GM18499 (cell line): ENCODE data around the gene MDK.

ENCODE experiments used
- ATAC-seq: cut with Tn5 transposase; IDR thresholded peaks from one replicate; pipeline ENCODE4 v1.9.1; 2021; ENCODE audit warnings: moderate number of reproducible peaks; ENCODE audit not compliant: insufficient read depth, unreplicated experiment

Gene MDK

GRCh38 chr11:46347637-46348311 lies 33.7 kb upstream of the MDK start:
- no peak for ATAC-seq

- ATAC-seq = no peak
These were observed 32.7 kb upstream of the MDK start for GRCh38 chr11:46348566-46349401.

DNA sequence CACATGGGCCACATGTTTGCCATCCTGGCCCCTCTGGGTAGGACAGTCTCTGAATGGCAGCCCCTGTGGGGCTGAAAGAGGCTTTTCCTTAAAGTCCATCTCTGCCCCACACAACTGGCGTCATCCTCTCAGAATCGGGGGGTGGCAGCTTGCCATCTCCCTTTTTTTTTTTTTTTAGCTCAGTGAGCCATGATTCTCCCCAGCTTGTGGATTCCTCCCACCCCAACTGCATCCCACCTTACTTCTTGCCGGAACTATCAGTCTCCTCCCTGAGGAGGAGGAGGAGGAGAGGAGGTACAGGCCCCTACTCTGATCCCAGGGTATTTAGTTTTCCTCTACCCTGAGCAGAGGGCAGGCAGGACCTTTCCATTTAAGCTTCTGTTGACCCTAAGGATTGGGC lies 30.8 kb upstream of the MDK start:
- ATAC-seq = no peak

- ATAC-seq = no peak
These were observed 30.3 kb upstream of the MDK start for GRCh38 chr11:46351148-46351547.

DNA sequence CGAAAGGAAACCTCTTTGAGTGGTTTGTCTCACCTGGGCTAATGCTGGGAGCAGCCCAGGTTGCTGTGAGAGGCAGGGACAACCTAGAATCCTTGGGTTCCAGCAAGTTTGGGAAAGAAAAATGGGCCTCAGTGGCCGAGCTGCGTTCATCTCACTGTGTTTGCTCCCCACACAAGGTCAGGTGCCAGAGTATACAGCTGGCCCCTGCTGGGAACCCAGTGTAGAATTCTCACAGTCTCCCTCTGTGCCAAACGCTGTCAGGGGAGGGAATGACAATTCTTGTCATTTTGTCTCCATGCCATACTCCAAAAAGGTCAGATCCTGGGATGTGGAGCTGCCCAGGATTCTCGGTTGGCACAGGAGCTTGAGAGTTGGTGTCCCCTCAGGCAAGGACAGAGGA lies 29.9 kb upstream of the MDK start:
- ATAC-seq = no peak

DNA sequence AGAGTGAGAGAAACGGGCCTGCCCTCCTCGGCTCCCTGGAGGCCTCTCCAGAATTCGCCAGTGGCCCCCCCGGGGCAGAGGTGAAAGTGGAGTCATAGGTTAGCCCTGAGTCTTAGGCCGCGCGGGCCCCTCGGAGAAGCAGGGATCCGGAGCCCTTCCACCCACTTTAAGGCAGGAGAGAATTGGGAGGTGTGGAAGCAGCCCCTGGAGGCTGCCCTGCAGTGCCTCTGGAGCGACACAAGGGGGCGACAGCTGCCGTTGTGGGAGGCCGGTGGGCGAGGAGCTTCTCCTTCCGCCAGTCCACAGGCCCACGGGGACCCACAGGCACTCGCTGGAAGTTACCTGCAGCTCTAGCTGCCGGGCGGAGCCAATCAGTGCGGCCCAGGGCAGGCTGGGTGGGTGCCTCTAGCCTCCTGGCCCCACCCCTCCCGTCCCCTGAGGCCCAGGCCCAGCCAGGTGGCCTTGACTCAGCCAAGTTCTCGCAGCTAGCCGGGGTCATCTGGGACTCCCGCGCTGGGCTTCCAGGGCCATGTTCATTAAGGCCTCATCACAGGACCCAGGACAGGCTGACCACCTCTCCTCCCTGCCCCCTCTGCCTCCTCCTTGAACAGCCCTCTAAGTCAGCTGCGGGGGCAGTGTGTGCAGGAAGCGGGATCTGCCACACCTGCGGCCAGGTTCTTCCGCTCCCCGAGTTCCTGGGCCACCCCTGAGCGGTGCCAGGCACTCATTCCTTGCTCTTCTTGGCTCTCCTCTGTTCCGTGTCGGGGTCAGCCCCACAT lies 29.2 kb upstream of the MDK start:
- no peak for ATAC-seq

- no peak for ATAC-seq
These were observed 27.8 kb upstream of the MDK start for GRCh38 chr11:46353698-46354097.

DNA sequence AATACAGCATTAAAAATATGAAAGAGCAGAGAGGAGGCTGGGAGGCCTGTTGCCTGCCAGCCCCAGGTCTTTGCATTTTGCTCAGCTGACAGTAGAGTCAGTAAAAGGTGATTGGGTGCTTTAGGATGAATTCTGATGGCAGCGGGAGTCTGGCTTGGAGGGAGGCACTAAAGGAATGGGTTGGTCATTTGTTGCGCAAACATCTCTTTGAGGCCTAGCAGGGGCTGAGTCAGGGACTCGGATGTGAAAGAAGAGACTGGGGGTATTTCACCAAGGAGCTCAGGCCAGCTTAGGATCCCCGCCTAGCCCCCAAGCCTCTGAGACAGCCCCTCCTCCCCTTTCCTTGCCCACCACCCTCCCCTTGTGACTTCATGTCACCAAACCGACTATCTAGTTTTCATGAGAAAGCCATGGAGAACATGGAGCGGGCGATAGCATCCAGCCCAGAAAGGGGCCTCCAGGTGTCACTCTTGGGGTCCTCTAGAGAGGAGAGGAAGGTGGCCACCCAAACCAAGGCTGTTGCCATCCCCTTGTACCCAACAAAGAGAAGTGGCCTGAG lies 24.5 kb upstream of the MDK start:
- no peak for ATAC-seq

GRCh38 chr11:46357483-46357936 lies 24.0 kb upstream of the MDK start:
- no peak for ATAC-seq

DNA sequence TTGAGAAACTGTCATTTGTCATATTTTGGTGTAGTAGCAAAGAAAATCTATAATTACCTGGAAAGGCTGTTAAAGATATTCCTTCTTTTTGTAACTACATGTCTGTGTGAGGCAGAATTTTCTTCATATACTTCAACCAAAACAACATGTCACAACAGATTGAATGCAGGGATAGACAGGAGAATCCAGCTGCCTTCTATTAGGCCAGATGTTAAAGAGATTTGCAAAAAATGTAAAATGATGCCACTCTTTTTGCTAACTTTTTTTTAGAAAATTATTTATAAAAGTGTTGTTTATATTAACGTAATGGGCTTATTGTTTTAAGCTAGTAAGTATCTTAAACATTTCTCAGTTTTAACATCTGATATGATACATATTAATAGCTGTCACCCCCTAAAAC lies 21.5 kb upstream of the MDK start:
- no peak for ATAC-seq

DNA sequence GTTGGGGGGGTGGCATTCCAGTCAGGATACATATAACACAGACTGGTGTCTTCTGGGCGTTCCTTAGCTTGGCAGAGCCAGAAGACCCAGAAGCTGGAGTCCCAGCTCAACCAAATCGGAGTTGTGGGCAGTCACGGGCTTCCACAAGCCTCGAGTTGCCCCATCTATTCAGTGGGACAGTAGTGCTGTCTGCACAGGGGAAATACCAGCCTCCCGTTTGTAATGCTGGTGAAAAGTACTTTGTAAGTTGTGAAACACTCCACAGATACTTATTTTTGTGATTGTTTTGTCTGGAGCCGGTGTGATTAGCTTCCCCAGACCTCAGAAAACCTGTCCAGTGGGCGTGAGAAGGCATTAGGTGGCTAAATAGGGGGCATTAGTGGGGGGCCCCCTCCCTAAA lies 20.6 kb upstream of the MDK start:
- ATAC-seq = no peak

GRCh38 chr11:46361283-46362155 lies 19.9 kb upstream of the MDK start:
- no peak for ATAC-seq

- no peak for ATAC-seq
These were observed 19.1 kb upstream of the MDK start for GRCh38 chr11:46362156-46363030.

DNA sequence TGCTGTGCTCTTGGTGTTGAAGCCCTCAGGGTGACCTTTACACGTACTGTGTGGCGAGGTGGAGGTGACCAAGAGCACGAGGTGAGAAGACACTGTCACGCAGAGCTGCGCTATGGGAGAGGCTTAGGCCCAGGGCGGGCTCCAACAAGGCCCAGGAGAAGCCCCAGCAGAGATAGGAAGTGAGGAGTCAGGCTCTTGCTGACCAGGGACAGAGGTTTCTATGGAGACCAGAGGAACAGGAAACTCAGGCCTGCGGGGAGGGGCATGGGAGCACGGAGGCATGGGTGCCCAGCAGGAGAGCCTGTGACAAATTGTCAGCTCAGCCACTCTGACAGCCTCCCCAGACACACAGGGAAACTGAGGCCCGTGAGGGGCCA lies 18.4 kb upstream of the MDK start:
- ATAC-seq = no peak

GRCh38 chr11:46363455-46364005 lies 17.9 kb upstream of the MDK start:
- ATAC-seq = no peak

DNA sequence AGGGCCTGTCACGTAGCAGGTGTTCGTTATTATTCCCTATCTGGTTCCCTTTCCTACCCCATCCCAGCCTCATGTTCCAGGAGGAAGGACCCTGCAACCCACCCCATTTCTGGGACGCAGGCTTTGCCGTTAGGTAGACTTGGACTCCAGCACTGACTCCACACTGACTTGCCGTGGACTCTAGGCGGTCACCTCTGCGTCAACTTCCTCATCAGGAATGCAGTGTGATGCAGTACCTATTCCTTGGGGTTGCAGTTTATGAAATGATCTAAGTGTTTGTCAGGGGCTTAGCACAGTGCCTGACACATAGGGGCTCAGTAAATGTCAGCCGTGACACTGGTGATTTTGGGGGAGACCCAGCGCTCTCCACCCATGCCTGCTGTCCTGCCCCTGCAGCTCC lies 17.4 kb upstream of the MDK start:
- no peak for ATAC-seq

GRCh38 chr11:46364791-46365190 lies 16.7 kb upstream of the MDK start:
- no peak for ATAC-seq

DNA sequence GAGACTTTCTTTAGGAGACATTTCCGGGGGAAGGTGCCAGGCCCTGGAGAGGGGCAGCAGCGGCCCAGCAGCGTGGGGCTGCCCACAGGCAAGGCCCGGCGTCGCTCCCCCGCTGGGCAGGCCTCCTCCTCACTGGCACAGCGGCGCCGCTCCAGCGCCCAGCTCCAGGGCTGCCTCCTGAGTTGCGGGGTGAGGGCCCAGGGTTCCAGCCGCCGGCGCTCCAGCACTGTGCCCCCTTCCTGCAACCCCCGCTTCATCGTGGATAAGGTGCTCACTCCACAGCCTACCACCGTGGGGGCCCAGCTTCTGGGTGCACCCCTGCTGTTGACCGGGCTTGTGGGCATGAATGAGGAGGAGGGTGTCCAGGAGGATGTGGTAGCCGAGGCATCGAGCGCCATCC lies 15.2 kb upstream of the MDK start:
- no peak for ATAC-seq
